M059J (cell line): Measurements from ENCODE around the gene NPY4R. TPM values are rescaled to one million over a fixed set of nuclear protein-coding genes. Genes with fewer than 3 reads are reported as not detected.
A peak's percentile ranks its signal among the peaks of the same experiment; 100 is the strongest.
"Not testable (repeated sequence)": the region's sequence is repeated elsewhere in the genome, so short reads cannot be mapped to it uniquely, and the experiment has no call there.

Experiments
- DNase-seq: peaks from one replicate; pipeline ENCODE4 v3.0.0-alpha.2; 2012; ENCODE audit warnings: low read depth
- total RNA-seq: library from RNA; depleted of rRNA; stranded (reverse); fragments of >200 nt; shearing (Covaris generic); gene quantifications from 2 replicates; pipeline ENCODE4 v1.2.3, GENCODE V29; 2014; rRNA removed

The NPY4R gene
- total RNA-seq, 1 experiment from 2014 or later: 2.9 TPM

DNA sequence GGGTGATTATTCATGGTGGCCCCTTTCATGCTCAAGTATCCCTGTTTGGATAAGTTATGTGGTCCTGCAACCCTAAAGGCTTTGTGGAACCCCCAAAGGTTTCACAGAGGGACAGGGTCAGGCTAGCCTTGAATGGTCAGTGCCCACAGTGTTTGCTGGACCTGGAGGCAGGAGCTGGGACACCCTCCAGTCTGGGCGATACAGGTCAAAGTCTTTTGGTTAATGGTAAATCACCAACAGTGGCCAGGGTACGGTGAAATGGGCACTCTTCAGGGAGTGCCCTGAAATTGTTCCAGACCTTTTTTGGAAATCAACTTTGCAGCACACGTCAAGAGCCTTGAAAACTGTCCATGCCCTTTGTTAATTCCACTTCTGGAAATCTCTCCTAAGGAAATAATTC is 8.7 kb downstream of the NPY4R start:
- not testable (repeated sequence) for DNase-seq

DNA sequence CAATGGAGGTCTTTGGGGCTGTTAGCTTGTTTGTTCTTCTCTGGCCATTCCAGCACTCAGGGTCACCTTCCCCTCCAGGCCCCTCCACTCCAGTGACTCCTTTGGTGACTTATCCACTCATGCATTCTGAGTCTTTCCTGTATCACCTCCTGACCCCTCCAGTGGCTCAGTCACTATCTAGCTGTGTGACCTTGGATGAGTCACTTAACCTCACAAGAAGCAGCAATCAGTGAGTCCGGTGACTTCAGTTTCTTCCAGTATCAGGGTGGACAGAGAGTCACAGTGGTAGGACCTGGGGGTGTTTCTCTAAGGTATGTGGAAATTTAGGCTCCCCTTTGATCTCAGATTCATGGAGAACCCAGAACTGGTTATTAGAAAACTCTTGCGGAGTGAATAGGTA is 9.8 kb downstream of the NPY4R start:
- DNase-seq: not testable (repeated sequence)

DNA sequence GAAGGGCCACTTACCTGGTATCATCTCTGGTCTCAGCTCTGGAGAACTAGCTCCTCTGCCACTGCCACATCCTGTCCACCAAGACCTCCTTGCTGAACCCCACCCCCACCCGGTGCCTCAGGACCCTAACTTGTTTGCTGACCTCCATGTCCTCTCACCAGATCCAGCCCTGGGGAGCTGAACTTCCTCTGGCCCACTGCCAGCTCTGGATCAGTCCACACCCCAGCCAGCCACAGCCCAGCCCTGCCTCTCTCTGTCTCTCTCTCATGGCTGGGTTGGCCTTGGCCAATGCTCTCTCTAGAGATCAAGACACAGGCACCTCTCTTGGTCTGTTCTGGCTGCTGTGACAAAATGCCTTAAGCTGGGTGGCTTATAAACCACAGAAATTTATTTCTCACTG is 14.4 kb downstream of the NPY4R start:
- not testable (repeated sequence) for DNase-seq

DNA sequence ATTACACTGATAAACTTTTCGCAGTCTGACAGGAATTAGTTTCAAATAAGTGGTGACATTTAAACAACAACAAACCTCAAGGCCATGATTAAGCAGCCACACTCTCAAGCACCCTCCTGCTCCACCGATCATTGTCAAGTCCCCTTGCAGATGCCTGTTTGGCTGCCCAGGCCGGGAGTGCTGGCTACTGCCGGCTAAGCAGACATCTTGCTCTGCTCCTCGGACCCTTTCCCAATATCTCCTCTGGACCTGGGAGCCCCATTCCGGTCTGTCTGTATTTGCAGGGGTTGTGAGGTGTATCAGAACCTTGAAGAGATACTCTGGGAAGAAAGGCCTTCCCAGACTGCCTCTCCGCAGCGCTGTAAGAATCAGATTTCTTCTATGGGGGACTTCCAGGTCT is 14.9 kb downstream of the NPY4R start:
- DNase-seq: not testable (repeated sequence)

DNA sequence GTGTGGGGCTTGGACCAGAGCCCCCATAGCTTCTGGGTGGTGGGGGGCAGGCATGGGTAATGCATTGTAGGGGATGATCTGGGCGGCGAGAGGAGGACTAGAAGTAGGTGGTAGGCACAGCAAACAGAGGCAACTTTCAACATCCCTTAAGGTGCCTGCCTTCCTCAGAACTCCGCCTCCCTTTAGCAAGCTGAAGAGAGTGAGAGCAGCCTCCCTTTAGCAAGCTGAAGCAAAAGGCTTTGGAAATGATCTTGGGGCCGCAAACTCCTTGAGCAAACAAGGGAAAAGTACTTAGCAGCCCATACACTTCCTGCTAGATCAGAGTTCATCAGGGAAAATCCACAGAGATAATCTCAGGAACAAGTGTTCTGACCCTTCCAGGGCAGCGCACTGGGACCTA is 18.3 kb downstream of the NPY4R start:
- not testable (repeated sequence) for DNase-seq

DNA sequence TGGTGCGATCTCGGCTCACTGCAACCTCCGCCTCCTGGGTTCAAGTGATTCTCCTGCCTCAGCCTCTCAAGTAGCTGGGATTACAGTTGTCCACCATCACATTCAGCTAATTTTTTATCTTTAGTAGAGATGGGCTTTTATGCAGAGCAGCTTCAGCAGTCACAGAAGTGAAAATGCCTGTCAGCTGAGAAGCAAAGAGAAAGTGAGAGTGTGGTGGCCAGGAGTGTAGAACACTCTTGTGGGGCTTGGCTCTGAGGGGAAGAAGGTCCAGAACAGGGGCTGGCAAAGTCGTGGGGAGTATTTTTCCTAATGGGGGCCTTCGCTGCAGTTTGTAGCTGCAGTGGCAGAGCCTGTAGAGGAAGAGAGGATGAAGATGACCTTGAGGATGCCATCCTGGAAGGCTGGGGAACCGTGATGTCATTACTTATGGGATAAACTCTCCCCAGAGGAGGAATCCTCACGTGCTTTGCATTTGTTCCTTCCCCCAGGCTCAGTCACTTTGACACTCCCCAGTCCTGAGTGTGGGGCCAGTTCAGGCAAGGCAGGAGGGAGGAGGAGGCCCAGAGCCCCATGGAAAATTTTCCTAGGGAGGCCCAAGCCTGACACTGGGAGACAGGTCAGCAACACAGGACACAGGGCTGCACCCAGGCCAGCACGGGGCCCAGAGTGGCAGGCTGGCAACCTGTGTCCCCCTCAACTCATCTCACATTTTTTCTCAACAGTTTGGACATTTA is 20.2 kb downstream of the NPY4R start:
- not testable (repeated sequence) for DNase-seq

DNA sequence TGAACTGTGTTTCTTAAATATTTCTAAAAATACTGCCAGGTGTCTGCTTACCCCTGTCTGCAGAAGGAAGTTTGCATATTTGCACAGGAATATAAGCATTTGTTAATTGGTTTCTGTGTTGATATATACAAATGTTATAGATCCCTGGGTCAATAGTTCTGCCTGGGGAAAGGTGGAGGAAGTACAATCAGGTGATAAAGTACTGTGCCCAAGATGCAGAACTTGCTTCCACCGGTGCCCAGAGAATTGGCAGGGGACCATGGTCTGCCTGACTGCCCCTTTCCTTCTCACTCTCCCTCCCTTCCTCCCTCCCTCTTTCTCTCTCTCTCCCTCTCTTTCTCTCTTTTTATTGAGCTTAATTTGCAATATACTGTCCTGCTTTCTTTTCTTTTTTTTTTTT is 22.3 kb downstream of the NPY4R start:
- not testable (repeated sequence) for DNase-seq

DNA sequence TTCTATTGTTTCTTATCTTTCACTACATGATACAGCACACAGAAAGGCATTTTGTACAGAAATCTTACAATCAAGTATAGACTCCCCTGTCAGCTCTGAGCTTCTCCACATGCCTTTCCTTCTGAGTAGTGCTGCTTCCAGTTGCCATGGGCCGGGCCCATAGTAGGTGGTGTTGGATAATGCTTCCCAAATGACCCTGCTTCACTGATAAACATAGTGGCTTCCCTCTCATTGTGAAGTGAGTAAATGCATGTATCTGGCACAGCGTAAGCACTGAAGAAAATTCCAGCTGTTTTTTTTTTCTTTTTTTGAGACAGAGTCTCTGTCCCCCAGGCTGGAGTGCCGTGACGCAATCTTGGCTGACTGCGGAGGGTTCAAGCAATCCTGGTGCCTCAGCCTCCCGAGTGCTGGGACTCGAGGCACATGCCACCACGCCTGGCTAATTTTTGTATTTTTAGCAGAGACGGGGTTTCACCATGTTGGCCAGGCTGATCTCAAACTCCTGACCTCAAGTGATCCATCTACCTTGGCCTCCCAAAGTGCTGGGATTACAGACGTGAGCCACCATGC is 23.0 kb downstream of the NPY4R start:
- DNase-seq: not testable (repeated sequence)

DNA sequence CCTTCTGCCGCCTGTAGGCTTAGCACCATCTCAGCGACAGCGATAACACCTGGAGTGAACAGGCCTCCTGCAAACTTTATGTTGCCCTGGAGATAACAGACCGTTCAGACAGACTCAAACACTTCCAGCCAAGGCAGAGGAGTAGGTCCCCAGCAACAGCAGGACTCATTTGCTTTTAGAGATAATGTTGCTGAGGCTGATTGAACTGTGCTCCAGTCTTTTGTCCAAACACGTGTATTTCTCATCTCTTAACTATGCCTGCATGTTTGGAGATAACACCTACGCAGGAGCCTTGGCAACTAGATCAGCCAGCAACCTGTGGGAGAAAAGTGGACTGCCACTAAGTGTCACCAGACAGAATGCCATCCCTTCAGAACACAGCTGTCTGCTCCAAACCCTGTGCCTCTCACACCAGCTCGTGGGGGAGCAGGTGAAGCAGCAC is 23.9 kb downstream of the NPY4R start:
- peak; percentile 14 for DNase-seq

DNA sequence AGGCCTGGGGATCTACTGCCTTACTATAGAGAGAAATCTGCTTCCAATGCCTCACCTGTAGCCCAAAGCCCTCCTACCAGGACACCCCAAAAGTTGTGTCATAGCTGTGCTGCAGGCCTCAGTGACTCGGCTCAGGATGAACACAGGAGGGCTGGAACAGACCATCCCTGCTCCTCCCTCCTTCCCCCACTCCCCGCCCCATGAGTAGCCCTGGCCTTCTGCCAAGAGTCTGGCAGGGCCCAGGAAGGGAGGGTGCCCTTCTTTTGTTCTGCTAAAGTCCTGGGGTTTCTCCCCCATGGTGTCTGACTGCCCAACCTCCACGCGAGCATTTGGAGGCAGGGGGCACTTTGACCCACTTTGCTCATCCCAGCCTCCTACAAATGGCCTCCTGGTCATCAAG is 24.8 kb downstream of the NPY4R start:
- DNase-seq: not testable (repeated sequence)

DNA sequence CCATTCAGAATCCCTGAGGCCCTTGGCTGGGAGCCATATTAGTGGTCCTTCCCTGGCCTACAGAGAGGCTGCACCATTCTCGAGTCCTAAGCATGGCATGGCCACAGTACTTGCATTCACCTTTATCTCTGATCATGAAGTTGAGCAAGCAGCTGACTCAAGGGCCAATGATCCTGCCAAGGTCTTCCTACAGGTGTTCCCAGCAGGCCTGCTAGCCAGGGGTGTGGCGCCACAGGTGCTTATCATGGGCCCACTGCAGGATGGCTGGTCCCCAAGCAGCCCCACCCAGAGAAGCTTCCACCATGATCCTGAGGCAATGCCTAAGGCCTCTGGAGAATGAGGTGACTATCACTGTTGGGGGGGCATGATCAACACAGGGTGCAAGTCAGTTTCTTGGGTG is 42.2 kb downstream of the NPY4R start:
- not testable (repeated sequence) for DNase-seq

DNA sequence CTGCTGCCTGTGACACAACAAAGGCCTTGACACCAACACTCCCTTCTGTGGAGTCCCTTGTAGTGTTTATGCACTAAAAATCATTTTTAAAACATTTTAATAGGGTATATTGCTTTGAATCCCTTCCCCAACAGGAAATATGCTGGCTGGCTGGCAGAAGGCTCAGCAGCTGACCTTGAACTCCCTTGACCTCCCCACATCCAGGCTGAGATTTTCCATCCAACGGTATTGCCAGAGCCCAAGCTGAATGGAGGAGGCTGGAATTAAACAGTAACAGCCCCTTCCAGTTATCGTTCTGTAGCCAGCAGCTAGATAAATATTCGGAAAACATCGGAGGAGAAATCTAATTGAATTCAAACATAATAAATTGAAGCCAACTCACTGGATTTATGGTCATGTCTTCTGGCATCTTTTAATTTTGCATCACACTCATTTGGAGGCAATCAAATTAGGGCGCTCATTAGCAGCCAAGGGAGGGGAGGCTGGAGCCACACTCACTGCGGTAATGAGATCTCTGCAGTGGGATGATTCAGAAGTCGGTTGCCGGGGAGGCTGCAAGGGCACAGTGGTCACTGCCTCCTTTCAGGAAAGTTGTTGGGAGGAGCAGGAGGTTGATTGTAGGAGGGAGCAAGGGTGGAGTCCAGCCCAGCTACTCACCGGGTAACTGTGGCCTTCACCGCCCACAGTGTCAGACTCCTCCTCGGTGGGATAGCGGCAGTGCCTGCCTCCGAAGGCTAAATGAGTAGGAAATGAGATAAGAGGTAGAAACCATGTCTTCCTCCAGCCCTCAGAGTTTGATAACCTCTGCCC is 46.0 kb downstream of the NPY4R start:
- DNase-seq: not testable (repeated sequence)

DNA sequence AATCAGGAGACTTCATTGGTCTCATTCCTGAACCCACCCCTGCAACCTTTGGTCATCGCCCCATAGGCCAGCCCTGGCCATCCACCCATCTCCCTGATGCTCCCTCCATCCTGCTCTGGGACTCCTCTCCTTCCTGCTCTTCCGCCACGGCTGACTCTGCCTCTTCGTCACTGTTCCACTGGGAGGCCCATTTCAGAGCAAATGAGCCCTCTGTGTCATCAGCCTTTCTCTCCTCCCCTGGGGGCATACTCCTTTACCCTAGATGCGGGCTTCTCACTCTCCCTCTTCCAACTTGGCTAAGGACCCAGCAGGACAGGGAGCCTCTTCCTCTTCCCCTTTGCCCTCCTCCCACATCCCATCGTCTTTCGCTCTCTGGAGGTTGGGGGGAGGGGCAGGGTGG is 47.5 kb downstream of the NPY4R start:
- peak; percentile 50 for DNase-seq

DNA sequence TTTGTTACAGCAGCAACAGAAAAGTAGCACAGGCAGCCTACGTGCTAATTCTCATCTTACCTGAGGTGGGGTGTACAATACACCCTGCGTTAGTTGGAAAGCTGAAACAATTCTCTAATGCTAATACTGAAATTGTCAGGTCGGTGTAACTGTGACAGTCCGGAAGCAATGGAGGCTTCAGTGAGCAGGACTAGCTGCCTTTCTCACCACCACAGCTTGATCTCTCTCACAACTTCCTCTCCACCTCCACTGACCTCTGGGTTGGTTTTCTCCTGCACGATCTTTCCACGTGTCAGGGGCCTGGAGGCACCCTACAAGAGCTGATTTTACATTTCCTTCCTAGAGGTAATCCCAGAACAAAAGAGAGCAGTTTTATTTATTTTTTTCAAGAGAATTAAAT is 50.5 kb downstream of the NPY4R start:
- DNase-seq: not testable (repeated sequence)

DNA sequence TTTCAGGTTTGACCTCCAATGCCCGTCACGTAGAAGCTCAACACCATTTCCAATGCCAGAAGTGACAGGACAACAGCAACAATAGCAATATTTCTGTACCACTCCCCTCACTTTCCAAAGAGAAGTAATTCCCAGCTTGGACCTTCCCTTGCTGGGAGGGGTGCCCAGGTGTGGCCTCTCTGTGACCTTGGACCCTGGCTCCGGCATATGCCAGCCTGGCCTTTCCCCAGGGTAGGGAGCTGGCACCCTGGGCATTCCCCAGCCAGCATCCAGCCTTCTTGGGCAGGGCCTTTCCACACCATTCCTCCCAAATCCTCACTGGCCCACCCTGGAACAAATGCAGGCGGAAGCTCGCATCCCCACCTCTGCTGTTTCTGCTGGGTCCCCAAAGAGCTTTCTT is 53.1 kb downstream of the NPY4R start:
- not testable (repeated sequence) for DNase-seq

DNA sequence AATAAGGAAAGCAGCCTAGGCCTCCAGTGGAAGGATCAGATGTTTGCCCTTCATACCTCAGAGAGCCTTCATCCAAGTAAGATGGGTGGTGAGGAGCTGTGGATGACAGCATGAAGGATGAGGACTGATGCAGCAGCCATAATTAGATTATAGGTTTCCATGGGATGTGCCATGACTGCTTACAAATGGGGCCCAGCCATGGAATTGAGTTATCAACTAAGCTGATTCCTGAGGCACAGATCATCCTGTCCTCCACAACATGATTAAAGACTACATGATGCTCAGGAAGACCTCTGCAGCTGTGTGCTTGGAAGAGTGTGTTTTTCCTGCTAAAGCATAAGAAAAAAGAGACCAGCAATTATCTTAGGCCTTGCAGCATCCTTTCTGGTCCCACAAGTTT is 54.6 kb downstream of the NPY4R start:
- DNase-seq: not testable (repeated sequence)

Other genes starting within 250 kb of the NPY4R start
- gene ANTXRL, start 179.0 kb downstream of the NPY4R start, total RNA-seq: 1.6 TPM in 1 of 2 replicates, not detected in the other
- 0.37 and 2.9 TPM in 2 replicates for gene ANXA8L1, start 90.2 kb downstream of the NPY4R start, total RNA-seq
- gene GPRIN2, start 90.7 kb upstream of the NPY4R start, total RNA-seq: 0.10 and 1.6 TPM in 2 replicates
- gene SYT15, start 113.2 kb upstream of the NPY4R start, total RNA-seq: 0.02 and 0.05 TPM in 2 replicates